ENCODE results near the gene C21orf58. TPM values are rescaled to one million over a fixed set of nuclear protein-coding genes. Genes with fewer than 3 reads are reported as not detected.

C21orf58 gene
- polyA plus RNA-seq, 1 experiment = 4.1 TPM

DNA sequence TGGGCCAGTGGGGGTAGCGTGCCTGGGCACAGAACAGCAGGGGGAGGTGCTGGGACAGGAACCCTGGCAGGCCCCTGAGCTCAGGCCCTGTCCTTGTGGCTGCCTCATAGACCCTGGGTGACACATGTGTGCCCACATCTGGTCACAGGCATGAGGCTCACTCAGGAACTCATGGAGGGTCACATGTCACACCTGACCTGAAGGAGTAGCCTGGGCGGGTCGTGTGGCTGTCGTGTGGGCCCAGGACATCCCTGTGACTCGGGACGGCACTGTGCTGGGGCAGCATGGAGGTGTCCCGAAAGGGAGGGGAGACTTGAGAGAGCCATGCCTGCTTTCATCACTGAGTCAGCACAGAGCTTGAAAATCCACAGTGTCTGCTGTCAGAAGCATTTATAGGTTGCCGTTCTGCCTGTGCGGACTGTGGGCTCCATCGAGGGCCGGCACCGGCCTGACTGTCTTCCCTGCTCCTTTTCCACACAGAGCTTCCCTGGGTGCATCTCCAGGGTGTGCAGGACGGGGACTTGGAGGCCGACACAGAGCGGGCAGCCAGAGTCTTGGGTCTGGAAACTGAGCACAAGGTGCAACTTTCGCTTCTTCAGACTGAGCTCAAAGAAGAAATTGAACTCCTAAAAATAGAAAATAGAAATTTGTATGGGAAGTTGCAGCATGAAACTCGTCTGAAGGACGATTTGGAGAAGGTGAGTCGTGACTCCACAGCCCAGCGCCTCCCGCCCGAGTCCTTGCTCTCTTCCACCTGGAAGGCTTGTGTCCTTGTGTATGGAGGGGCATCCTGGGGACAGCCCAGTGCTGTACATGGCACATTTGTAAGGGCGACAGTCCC is 33.0 kb upstream of the C21orf58 start:
- H3K27me3 ChIP-seq (ENCODE audit: control insufficient read depth, insufficient read depth, low read length) = no peaks in the 10 kb centered on the region
- CTCF ChIA-PET = interaction anchor here (0.6 kb wide), 1 partner anchor 40 kb away, joined by 3 read pairs; no protein-coding TSS in a partner anchor
- no peak overlapping the region for H3K4me3 ChIP-seq (ENCODE audit: low read depth, low read length)
- no peak for DNase-seq (ENCODE audit: low read depth)
- TF ChIP-seq, protein P1, sequence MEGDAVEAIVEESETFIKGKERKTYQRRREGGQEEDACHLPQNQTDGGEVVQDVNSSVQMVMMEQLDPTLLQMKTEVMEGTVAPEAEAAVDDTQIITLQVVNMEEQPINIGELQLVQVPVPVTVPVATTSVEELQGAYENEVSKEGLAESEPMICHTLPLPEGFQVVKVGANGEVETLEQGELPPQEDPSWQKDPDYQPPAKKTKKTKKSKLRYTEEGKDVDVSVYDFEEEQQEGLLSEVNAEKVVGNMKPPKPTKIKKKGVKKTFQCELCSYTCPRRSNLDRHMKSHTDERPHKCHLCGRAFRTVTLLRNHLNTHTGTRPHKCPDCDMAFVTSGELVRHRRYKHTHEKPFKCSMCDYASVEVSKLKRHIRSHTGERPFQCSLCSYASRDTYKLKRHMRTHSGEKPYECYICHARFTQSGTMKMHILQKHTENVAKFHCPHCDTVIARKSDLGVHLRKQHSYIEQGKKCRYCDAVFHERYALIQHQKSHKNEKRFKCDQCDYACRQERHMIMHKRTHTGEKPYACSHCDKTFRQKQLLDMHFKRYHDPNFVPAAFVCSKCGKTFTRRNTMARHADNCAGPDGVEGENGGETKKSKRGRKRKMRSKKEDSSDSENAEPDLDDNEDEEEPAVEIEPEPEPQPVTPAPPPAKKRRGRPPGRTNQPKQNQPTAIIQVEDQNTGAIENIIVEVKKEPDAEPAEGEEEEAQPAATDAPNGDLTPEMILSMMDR (IDR thresholded peaks at IDR 0.05; ENCODE audit: insufficient read depth, low read depth, low read length) = no peak
- POLR2A ChIA-PET = no interaction called here
- peaks cover 36% of the 10 kb centered on the region for H3K36me3 ChIP-seq (ENCODE audit: control insufficient read depth, insufficient read depth, low read length)

DNA sequence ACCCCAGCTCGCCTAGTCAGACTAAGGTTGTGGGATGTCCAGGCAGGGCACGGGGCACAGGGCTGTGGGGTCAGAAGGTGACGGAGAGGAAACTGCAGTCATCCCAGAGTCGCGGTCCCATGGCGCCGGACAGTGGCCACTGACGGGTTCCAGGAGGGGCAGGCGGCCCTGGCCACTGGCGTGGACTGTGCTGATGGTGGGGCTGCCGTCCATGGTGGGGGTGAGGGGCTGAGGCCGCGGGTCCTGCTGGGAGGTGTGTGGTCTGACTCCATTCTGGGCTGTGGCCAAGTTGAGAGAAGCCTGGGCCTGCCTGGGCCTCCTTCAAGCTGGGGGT is 32.3 kb upstream of the C21orf58 start:
- H3K27me3 ChIP-seq (ENCODE audit: control insufficient read depth, insufficient read depth, low read length) = no peaks in the 10 kb centered on the region
- H3K36me3 ChIP-seq (ENCODE audit: control insufficient read depth, insufficient read depth, low read length) = peaks cover 40% of the 10 kb centered on the region
- POLR2A ChIA-PET = no interaction called here
- TF ChIP-seq, protein P1 (IDR thresholded peaks at IDR 0.05; ENCODE audit: insufficient read depth, low read depth, low read length) = no peak
- DNase-seq (ENCODE audit: low read depth) = no peak
- no peak overlapping the region for H3K4me3 ChIP-seq (ENCODE audit: low read depth, low read length)
- CTCF ChIA-PET = no interaction called here

DNA sequence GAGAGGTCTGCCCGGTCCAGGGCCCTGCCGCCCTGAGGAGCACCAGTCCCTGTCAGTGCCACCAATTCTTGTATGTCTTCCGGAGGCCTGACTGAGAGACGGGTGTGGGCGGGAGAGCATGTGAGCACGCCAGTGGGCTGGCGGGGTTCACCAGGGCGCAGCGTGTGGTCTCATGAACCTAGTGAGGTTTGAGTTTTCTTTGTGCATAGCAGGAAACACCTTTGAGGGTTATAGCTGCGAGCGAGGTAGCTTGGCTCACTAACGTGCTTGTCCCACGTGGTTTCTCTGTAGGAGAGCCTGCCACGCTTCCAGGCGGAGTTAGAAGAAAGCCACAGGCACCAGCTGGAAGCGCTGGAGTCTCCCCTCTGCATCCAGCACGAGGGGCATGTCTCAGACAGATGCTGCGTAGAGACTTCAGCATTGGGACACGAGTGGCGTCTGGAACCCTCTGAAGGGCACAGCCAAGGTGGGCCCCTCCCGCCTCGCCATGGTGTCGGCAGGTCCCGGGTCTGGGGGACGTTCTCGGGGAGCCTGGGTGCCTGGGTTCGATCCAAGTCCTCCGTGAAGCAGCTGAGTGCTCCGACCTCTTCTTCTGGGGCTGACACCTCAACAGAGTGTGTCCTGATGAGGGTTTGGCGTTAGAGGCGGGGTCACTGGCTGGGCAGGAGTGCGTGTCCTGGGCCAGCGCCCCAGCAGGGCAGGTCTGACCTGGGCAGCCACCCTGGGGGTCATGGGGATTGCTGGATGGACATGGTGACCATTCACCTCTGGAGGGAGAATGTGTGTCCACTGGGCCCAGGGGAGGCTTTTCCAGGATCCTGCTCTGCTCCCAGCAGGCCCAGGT is 31.7 kb upstream of the C21orf58 start:
- TF ChIP-seq, protein P1 (IDR thresholded peaks at IDR 0.05; ENCODE audit: insufficient read depth, low read depth, low read length) = no peak
- CTCF ChIA-PET = no interaction called here
- POLR2A ChIA-PET = no interaction called here
- peaks cover 44% of the 10 kb centered on the region for H3K36me3 ChIP-seq (ENCODE audit: control insufficient read depth, insufficient read depth, low read length)
- no peak for DNase-seq (ENCODE audit: low read depth)
- no peak overlapping the region for H3K4me3 ChIP-seq (ENCODE audit: low read depth, low read length)
- no peaks in the 10 kb centered on the region for H3K27me3 ChIP-seq (ENCODE audit: control insufficient read depth, insufficient read depth, low read length)

DNA sequence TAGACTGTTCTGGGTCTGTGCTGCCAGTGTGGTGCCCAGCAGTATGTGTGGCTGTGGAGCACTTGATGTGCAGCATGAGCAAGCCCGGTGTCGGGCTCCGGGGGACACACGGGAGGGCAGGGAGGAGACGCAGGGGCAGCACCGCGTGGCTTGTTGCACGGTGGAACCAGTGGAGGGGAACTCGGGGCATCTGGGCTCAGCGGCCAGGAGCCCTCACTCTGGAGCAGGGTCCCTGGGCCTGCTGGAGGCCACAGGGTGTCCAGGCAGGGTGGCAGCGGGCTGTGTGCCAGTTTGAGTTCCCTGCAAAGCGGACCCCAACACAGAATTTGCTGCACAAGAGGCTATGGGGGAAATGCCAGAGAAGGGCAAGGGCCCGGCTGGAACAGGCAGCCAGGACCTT is 30.8 kb upstream of the C21orf58 start:
- ChIA-PET CTCF (no interaction called here), POLR2A (no interaction called here)
- Histone ChIP-seq H3K36me3 (ENCODE audit: control insufficient read depth, insufficient read depth, low read length) (peaks cover 45% of the 10 kb centered on the region), H3K27me3 (ENCODE audit: control insufficient read depth, insufficient read depth, low read length) (no peaks in the 10 kb centered on the region), H3K4me3 (ENCODE audit: low read depth, low read length) (no peak overlapping the region)
- no peak for DNase-seq (ENCODE audit: low read depth)
- TF ChIP-seq, protein P1 (IDR thresholded peaks at IDR 0.05; ENCODE audit: insufficient read depth, low read depth, low read length) = no peak

DNA sequence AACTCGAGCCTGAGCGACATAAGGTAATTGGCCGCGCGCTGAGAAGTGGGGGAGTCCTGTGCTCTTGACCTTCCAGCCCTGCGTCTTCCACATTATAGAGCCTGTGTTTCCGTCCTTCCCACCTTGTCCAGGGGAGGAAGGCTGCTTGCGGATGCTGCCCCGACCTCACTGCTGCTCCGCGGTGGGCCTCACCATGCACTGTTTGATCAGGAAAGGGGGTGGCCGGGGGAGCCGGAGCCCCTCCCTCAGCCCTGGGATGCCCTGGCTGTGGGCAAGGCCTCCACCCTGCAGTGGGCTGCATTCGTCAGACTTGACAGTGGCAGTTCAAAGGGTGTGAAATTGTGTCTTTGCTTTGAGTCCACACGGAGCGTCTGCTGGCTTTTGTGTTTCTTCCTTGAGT is 30.4 kb upstream of the C21orf58 start:
- TF ChIP-seq, protein P1 (IDR thresholded peaks at IDR 0.05; ENCODE audit: insufficient read depth, low read depth, low read length) = no peak
- no peak for DNase-seq (ENCODE audit: low read depth)
- ChIA-PET CTCF (no interaction called here), POLR2A (no interaction called here)
- H3K27me3 ChIP-seq (ENCODE audit: control insufficient read depth, insufficient read depth, low read length) = no peaks in the 10 kb centered on the region
- peaks cover 50% of the 10 kb centered on the region for H3K36me3 ChIP-seq (ENCODE audit: control insufficient read depth, insufficient read depth, low read length)
- no peak overlapping the region for H3K4me3 ChIP-seq (ENCODE audit: low read depth, low read length)
